Common myeloid progenitor, CD34-positive (primary cell): Measurements from ENCODE around the gene PIANP.

Experiments used
- CTCF ChIA-PET: fragments of 350-600 bp; sonication (Branson Sonifier 250); formaldehyde crosslinking; loops from one replicate; lab custom pipeline; 2021; ENCODE audit warnings: antibody characterized with exemption; lab: Charles Lee
- POLR2A ChIA-PET: fragments of 350-600 bp; sonication (Branson Sonifier 250); formaldehyde crosslinking; loops from one replicate; lab custom pipeline; 2021; ENCODE audit warnings: antibody characterized with exemption; lab: Charles Lee
- DNase-seq, 3 donors: peaks; one replicate each; pipeline versions ENCODE4 v3.0.0 to v3.0.0-alpha.2; 2013
- H3K27ac ChIP-seq, 2 experiments: 1 replicate in 1 of 2; 2 replicates in 1 of 2; pipeline ENCODE4 v1.7.0; 2013; ENCODE audit warnings: inconsistent platforms in 2 of 2, low read length in 2 of 2, mild to moderate bottlenecking in 2 of 2, low read depth in 1 of 2, moderate library complexity in 1 of 2; ENCODE audit not compliant: severe bottlenecking in 2 of 2, insufficient read depth in 1 of 2, poor library complexity in 1 of 2
- H3K27me3 ChIP-seq, 5 experiments: replicated peaks in 2 of 5; 1 replicate in 3 of 5; 2 replicates in 2 of 5; pipeline versions ENCODE4 v1.6.1 to v1.7.0; 2013; ENCODE audit warnings: low read length in 4 of 5, mild to moderate bottlenecking in 2 of 5, moderate library complexity in 2 of 5, inconsistent platforms in 1 of 5; ENCODE audit not compliant: insufficient read depth in 5 of 5, control insufficient read depth in 4 of 5
- H3K36me3 ChIP-seq, 4 experiments: 1 replicate in 2 of 4; 2 replicates in 2 of 4; pipeline versions ENCODE4 v1.6.1 to v1.7.0; 2013; ENCODE audit warnings: low read length in 3 of 4, control low read depth in 1 of 4, mild to moderate bottlenecking in 1 of 4; ENCODE audit not compliant: control insufficient read depth in 4 of 4, insufficient read depth in 4 of 4
- H3K4me1 ChIP-seq, 4 experiments: 1 replicate in 3 of 4; 2 replicates in 1 of 4; pipeline versions ENCODE4 v1.6.1 to v1.7.1; 2013; ENCODE audit warnings: low read length in 3 of 4, mild to moderate bottlenecking in 3 of 4, control low read depth in 1 of 4, inconsistent platforms in 1 of 4, moderate library complexity in 1 of 4; ENCODE audit not compliant: control insufficient read depth in 4 of 4, insufficient read depth in 4 of 4; ENCODE audit errors: control extremely low read depth in 1 of 4
- H3K4me3 ChIP-seq, 7 experiments: 1 replicate in 4 of 7; 2 replicates in 3 of 7; pipeline versions ENCODE4 v1.5.1 to v1.7.0; 2013; ENCODE audit warnings: mild to moderate bottlenecking in 7 of 7, low read length in 6 of 7, moderate library complexity in 6 of 7, inconsistent platforms in 2 of 7, low read depth in 2 of 7, control low read depth in 1 of 7; ENCODE audit not compliant: insufficient read depth in 4 of 7, control insufficient read depth in 1 of 7; ENCODE audit errors: extremely low read depth in 1 of 7
- H3K9me3 ChIP-seq, 5 experiments: 1 replicate in 4 of 5; 2 replicates in 1 of 5; pipeline versions ENCODE4 v1.6.1 to v1.7.1; 2013; ENCODE audit warnings: low read length in 4 of 5, mild to moderate bottlenecking in 2 of 5, inconsistent platforms in 1 of 5, low read depth in 1 of 5, moderate library complexity in 1 of 5; ENCODE audit not compliant: control insufficient read depth in 4 of 5, insufficient read depth in 2 of 5; ENCODE audit errors: control extremely low read depth in 1 of 5
- WGBS: methylation state at CpG from one replicate; pipeline ENCODE4 v1.1.5; 2013; ENCODE audit not compliant: insufficient coverage; 5-methylcytosine and 5-hydroxymethylcytosine counted together

Gene PIANP

DNA sequence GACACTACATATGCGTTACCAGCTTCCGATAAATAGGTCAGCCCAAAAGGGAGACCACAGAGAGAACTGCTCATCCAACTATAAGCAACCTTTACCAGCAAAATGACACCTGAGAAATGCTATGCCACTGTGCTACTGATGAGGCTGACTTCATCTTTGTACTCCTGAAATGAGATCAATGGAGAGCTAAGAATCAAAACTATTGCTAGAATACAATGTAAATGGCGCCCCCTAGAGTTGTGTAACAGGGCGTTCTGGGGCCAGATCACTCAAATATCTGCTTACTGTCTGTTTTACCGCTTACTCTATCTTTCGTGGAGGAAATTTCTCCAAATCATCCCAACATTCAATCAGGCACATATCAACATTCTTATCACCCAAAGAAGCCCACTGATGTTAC, 16.0 kb downstream of the PIANP start:
- ChIA-PET CTCF (interaction anchor here (0.9 to 7.3 kb wide), 15 partner anchors 10 to 133 kb away, joined by 3 to 59 read pairs (median 5); partner anchors contain the start of genes ACRBP, CHD4 and COPS7A), POLR2A (no interaction called here)
- H3K4me1 ChIP-seq = peaks cover 10 to 33% (median 28%) of the 10 kb centered on the region in 4 experiments
- no peaks in the 10 kb centered on the region for H3K27me3 ChIP-seq
- 33% methylated on average over 1 of the region's 6 CpGs for WGBS
- H3K36me3 ChIP-seq = peaks cover 1 to 41% (median 17%) of the 10 kb centered on the region in 4 experiments
- no peaks in the 10 kb centered on the region for H3K9me3 ChIP-seq
- DNase-seq = peak; percentile 66 to 80 (median 80)
- H3K4me3 ChIP-seq = no peak overlapping the region
- no peak overlapping the region for H3K27ac ChIP-seq

DNA sequence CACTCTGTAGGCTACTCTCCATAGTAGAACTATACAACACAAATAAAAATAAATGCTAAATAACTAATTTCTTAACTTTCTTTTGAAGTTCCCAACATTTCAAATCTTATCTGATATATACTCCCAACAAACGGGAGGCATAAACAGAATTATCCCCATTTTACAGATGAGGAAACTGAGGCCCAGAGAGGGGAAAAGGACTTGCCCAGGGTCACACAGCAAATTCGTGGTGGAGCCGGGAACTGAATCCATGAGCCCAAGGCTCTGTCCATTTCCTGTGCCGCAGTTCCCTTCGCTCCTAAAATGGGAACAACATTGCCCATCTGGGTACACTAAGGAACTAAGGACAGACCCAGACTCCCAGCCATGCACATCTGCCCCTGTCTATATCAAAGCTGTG, 23.7 kb downstream of the PIANP start:
- Histone ChIP-seq H3K27ac (no peak overlapping the region), H3K36me3 (peaks cover 26 to 86% (median 74%) of the 10 kb centered on the region in 4 experiments), H3K27me3 (no peaks in the 10 kb centered on the region), H3K4me3 (no peak overlapping the region), H3K9me3 (no peaks in the 10 kb centered on the region), H3K4me1 (no peaks in the 10 kb centered on the region)
- CTCF ChIA-PET = interaction anchor here (1.3 to 1.9 kb wide), 2 partner anchors 10 to 13 kb away, joined by 5 read pairs; no protein-coding TSS in a partner anchor
- WGBS = 100% methylated on average over 5 of the region's 5 CpGs
- no peak for DNase-seq
- POLR2A ChIA-PET = no interaction called here

DNA sequence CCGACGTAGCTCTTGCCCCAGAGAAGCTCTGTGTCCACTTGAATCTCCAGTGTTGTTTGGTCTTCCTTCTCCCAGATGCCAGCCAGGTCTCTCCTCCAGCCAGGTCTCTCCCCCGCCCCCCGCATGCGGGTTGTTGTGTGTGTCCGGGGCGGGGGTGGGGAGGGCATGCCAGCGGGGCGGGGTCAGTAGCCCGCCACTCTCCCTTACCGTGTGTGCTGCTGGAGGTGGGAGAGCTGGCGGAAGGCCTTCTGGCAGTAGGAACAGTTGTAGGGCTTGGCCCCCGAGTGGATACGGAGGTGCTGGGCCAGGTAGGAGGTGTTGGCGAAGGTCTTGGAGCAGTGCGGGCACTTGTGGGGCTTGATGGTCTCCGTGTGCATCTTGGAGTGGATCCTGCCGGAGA, 28.5 kb downstream of the PIANP start:
- no peak overlapping the region for H3K27ac ChIP-seq
- no peaks in the 10 kb centered on the region for H3K27me3 ChIP-seq
- H3K4me3 ChIP-seq = no peak overlapping the region
- CTCF ChIA-PET = interaction anchor here (1.9 kb wide), 1 partner anchor 17 kb away, joined by 5 read pairs; the partner anchor contains the start of gene ZNF384
- H3K4me1 ChIP-seq = no peaks in the 10 kb centered on the region
- WGBS = 100% methylated on average over 2 of the region's 18 CpGs
- DNase-seq = no peak
- POLR2A ChIA-PET = no interaction called here
- H3K36me3 ChIP-seq = peaks cover 36 to 95% (median 78%) of the 10 kb centered on the region in 4 experiments
- H3K9me3 ChIP-seq = no peaks in the 10 kb centered on the region

DNA sequence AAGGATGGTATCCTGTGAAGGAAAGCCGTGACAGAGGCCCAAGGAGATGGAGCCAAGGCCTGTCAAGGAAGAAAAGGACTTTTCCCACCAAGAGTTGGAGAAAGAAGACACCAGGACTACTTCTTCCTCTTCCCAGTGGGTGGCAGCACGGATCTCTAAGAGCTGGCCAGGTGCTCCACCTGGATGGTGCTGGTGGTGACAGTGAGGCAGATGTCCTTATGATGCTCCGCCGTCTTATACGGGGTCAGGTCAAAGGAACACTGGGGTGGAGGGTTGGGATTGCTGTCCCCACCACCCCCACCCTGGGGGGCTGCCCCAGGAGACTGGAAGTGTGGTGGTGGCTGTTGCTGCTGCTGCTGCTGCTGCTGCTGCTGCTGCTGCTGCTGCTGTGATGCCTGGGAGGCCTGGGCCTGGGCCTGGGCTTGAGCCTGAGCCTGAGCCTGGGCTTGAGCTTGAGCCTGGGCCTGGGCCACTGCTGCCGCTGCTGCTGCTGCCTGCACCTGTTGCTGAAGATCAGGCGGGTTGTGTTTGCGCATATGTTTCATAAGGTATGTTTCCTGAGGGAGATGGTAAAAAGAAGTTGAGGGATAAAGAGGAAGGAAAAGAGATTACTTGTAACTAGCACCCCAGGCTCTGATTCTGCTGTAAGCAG, 32.9 kb downstream of the PIANP start:
- Histone ChIP-seq H3K36me3 (peaks cover 20 to 66% (median 56%) of the 10 kb centered on the region in 4 experiments), H3K27ac (no peak overlapping the region), H3K4me1 (peaks cover 0 to 6% (median 5%) of the 10 kb centered on the region in 4 experiments), H3K27me3 (no peaks in the 10 kb centered on the region), H3K4me3 (no peak overlapping the region), H3K9me3 (no peaks in the 10 kb centered on the region)
- CTCF ChIA-PET = interaction anchor here (1.0 to 5.9 kb wide), 6 partner anchors 11 to 48 kb away, joined by 3 to 39 read pairs (median 4); no protein-coding TSS in a partner anchor
- DNase-seq = no peak
- 96% methylated on average over 8 of the region's 8 CpGs for WGBS
- POLR2A ChIA-PET = no interaction called here

DNA sequence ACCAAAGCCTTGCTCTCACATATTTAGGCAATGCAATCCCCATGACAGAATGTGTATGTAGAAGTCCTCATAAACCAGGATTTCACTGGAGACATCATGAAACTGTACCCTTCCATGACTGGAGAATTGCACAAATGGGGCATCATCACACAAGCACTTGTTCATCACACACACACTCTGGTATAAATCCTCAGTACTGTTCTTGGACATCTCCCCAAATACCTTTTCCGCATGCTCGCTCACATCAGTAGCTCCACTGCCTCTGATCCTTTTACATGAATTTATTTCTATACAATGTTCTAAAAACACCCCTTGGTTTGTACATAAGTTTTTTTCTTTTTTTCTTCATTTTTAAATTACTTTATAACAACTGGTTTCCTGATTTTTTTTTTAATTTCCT, 34.4 kb downstream of the PIANP start:
- peaks cover 13 to 51% (median 41%) of the 10 kb centered on the region in 4 experiments for H3K36me3 ChIP-seq
- ChIA-PET CTCF (interaction anchor here (1.1 to 5.9 kb wide), 4 partner anchors 17 to 155 kb away, joined by 3 to 39 read pairs (median 12); partner anchors contain the start of gene GPR162), POLR2A (no interaction called here)
- peaks cover 8 to 16% (median 13%) of the 10 kb centered on the region in 4 experiments for H3K4me1 ChIP-seq
- DNase-seq = no peak
- no peak overlapping the region for H3K27ac ChIP-seq
- no peaks in the 10 kb centered on the region for H3K27me3 ChIP-seq
- WGBS = 100% methylated on average over 2 of the region's 2 CpGs
- no peaks in the 10 kb centered on the region for H3K9me3 ChIP-seq
- no peak overlapping the region for H3K4me3 ChIP-seq

DNA sequence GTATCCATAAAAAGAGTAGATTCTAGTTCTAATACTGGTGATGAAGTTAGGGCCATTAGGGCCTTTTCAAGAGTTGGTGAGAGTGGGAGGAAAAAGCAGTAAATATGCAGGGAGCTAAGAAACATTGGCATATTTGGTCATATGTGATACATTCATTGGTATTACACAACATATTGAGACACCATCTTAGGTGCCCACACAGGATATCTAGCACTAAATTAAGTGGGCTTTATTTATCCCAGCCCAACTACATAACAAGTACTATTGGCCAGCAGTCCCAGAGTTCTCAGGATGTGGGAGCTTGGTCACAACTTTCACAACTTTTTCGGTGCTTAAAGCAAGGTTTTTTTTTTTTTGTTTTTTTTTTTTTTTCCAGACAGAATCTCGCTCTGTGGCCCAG, 35.7 kb downstream of the PIANP start:
- CTCF ChIA-PET = interaction anchor here (0.6 to 5.9 kb wide), 11 partner anchors 9 to 129 kb away, joined by 3 to 39 read pairs (median 4); partner anchors contain the start of gene ZNF384
- 100% methylated on average over 1 of the region's 2 CpGs for WGBS

More for the DNA sequence above, 35.7 kb downstream of the PIANP start:
- POLR2A ChIA-PET = no interaction called here
- Histone ChIP-seq H3K9me3 (no peaks in the 10 kb centered on the region), H3K27me3 (no peaks in the 10 kb centered on the region), H3K4me1 (peaks cover 8 to 16% (median 13%) of the 10 kb centered on the region in 4 experiments), H3K36me3 (peaks cover 6 to 38% (median 29%) of the 10 kb centered on the region in 4 experiments), H3K4me3 (no peak overlapping the region), H3K27ac (no peak overlapping the region)
- DNase-seq = no peak
